ENCODE data around the gene NDUFB5.
A peak's percentile ranks its signal among the peaks of the same experiment; 100 is the strongest.
"Not testable (repeated sequence)": the region's sequence is repeated elsewhere in the genome, so short reads cannot be mapped to it uniquely, and the experiment has no call there.

Gene NDUFB5

DNA sequence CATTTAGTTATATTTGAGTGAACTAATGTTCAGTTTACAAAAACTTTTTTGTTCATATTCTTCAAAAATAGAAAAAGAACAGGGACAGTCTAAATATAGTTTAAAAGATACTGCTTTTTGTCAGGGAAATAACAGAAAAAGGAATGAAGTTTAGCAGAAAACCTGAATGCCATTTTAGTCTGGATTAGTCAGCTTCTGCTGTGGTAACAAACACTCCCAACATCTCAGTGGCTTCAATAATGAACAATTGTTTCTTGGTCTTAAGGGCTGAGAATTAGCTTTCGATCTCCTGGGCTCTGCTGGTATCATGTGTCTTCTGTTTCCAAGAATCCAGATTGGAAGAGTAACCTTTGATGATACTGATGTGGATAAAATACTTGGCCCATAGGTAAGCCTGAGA, 35.9 kb downstream of the NDUFB5 start:
- DNase-seq = no peak

DNA sequence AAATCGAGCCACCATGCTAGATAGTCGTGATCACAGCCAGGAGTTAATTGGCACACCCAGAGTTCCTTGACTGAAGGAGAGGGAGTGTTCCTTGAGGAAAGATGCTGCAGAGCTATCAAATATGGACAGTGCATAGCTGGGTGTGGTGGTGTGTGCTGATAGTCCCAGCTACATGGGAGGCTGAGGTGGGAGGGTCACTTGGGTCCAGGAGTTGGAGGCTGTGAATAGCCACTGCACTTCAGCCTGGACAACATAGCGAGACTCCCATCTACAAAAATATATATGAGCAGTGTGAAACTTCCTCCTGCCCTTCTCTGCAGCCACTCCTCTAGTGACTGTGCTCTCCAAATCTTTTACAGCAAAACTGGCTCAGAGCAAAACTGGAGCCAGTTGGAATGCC, 38.3 kb downstream of the NDUFB5 start:
- no peak for DNase-seq

DNA sequence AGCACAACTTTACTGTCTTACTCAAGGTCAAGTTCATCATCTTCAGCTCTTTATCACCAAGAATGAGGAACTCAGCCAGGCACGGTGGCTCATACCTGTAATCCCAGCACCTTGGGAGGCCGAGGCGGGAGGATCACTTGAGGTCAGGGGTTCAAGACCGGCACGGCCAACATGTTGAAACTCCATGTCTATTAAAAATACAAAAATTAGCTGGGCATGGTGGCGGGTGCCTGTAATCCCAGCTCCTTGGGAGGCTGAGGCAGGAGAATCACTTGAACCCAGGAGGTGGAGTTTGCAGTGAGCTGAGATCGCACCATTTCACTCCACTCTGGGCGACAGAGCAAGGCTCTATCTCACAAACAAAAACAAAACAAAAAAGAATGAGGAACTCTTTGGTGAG, 39.2 kb downstream of the NDUFB5 start:
- DNase-seq = not testable (repeated sequence)

DNA sequence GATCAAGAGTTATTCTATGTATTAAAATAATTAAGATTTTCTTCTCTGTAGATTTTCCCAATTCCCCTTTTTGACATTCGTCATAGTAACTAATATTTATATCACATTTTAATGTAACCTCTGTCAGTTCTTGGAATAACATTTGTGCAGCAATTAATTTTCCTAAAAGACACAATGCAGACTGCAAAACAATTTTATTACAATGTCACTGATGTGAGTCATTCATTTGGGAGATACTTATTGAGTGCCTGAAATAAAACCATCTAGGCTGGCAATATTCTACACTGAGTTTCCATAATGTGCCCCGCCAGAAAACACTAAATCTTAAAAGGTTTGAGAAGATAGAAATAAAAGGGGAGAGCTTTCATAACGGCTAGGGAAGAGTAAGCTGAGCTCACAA, 41.6 kb downstream of the NDUFB5 start:
- DNase-seq = no peak

DNA sequence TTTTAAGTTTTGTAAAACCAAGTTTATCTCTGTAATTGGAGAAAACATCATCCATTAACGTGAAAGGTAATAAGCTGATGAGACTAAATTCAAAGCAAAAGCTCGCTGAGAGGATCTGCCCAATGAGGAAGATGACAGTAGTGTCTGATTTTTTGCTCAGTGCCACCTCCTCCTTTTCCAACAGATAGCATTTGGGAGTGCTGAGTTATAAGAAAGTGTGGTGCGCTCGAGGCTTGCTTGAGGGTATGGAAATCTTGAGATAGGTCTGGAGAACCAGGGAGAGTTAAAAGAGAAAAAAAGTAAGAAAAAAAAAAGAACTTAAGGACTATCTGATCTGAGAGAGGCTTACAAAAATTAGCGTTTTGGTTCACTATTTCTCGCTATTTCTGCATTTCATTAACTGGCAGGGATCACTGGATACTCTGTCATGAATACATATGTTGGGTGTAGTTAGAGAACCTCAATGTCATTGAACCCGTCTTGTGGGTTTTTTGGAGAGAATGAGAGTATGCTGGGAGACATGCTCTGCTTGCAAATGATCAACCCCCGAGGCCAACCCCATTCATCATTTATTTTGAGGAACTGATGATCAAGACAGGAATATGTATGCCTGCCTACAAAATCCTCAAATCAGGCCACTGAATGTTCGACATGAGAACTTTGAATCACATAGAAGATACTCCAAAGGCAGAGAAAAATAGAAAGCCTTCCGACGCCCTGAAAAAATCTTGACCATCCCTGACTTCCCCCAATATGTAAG, 47.3 kb downstream of the NDUFB5 start:
- no peak for DNase-seq

DNA sequence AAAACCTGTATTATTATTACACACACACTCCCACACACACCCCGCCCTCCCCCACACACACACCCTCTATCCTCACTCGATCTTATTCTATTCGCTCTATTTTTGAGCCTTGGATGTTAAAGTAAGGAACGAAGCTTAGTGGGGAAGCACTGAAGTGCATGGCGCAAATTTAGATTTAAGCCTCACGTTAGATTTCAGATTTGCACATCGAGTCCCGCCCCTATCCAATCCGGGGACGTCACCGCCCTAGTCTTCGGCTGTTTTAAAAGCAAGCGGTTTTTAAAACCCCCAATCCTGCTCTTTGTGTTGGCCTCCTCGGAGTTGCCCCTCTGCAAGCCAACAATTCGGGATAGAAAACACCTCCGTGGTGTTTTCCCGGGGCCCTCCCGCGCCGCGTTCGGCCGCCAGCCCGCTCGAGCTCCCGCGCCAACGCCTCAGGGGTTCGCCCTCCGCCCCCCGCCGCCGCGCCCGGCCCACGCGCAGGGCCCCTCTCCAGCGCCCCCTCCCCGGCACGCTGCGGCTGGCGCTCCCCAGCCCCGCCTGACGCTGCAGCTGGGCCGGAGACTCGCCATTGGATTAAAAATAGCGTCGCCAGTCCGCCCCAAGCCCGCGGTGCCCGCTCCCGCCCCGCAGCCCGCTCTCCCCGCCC, 48.0 kb downstream of the NDUFB5 start, which contains the start of gene USP13:
TSS of gene USP13 (plus strand) at position 594 of the 649 bp plus-strand sequence. CDS start 186 bp downstream, outside the sequence.
- peak; percentile 46 for DNase-seq

DNA sequence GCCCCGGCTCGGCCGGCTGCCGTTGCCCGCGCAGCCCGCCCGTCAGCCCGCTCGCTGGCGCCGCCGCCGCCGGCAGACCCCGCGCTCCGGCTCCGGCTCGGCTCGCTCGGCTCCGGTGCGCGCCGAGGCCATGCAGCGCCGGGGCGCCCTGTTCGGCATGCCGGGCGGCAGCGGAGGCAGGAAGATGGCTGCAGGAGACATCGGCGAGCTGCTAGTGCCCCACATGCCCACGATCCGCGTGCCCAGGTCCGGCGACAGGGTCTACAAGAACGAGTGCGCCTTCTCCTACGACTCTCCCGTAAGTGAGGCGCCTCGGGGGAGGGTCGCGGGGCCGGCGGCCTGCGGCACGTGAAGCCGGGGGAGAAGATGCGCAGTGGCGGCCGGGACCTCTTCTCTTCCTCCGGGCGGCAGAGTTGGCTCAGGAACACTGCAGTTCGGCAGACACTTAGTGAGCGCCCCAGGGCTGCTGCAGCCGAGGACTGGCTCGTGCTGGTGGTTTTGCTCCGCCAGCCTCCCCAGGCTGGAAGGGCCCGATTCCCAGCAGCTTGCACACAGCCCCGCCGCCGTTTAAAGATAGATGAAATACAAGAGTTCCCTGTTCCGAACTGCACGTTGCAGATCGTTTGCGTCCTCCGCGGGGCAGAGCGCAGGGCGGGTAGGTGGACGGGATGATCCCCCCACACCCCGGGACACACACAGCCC, 48.7 kb downstream of the NDUFB5 start:
- DNase-seq = peak; percentile 24 to 73

DNA sequence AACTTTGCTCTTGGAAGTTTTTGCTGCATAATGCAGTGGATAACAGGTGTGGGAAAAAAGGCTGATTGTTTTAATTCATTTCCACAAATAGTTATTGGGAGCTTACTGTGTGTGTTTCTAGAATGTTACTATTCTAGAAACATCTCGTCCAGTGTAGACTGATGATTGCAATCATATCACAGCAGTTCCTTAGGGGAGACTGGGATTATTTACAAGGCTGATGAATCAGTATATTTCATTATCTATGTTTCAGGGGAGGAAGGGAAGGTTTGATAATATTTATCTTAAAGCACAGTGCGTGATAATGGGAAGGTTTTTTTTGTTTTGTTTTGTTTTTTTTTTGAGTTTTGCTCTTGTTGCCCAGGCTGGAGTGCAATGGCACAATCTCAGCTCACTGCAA, 50.6 kb downstream of the NDUFB5 start:
- DNase-seq = no peak

DNA sequence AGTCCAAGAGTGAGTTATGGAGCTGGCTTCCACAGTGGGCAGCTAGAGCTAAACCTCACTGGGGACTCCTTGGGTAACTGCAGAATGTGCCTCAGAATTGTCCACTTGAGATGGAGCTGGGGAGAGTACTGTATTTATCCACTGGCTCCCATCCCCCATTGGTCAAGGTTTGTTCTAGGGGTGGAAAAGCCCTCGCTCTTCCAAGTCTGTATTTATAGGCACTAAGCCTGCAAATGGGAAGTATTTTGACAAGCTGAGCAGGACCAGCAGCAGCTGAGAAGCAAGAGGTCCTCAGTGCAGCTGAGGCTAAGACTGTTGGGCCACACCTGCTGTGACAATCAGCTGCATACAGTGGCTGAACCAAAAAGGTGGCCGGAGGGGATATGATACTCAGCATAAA, 54.0 kb downstream of the NDUFB5 start:
- no peak for DNase-seq

DNA sequence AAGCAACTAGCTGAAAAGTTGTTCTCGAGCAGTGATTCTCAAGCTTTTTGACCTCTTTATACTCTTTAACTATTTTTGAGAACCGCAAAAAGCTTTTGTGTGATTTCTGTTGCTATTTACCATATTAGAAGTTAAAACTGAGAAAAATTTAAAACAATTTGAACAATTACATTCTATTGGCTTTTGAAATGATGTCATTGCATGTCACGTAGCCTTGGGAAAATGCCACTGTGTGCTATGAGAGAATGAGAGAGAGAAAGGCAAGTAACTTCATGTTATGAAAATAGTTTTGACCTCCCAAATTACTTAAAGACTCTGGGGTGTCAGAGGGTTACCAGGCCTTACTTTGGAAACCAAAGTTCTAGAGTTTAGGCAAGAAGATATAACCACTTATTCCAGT, 56.3 kb downstream of the NDUFB5 start:
- no peak for DNase-seq

DNA sequence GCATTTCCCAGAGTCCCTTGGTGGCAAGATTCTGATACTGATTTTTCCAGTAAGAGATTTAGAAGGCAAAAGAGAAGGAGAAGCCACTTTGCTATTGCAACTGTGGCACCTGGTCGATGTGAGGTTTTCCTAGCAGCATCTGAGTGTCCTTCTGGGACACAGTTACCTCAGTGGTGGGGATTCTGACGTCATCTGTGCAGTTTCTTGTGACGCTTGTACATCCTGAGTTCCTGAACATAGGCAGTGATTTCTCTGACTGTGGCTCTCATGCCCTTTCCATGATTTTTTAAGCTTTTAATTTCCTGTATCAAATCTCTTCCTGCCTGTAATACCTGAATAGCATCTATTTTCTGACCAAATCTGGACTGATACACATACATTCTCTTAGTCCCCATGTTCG, 57.2 kb downstream of the NDUFB5 start:
- no peak for DNase-seq

DNA sequence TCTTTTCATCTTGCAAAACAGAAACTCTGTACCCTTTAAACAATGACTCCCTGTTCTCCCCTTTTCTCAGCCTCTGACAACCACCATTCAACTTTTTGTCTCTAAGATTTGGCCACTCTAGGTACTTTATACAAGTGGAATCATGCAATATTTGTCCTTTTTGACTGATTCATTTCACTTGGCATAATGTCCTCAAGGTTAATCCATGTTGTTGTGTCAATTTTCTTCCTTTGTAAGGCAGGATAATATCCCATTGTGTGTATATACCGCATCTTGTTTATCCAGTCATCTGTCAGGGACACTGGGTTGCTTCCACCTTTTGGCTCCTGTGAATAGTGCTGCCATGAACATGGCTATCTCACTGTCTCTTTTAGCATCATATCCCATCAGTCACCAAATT, 58.5 kb downstream of the NDUFB5 start:
- DNase-seq = no peak

DNA sequence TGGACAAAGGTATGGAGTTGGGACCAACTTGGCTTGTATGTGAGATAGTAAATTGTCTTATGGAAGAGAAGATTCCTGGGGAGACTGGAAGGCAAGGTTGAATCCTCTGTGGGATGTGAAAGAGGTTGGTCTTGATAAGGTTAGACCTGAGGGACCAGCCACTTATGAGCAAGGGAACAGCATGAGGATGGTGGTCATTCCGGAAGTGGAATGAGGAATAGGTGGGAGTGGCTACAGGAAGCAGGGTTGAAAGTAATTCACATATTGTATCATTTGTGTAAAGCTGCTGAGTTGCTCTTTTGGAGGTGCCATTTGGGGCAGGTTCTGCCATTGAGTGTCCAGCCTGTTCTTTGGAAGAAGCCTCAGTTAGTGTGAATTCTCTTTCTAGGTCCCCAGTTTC, 61.4 kb downstream of the NDUFB5 start:
- DNase-seq = no peak

DNA sequence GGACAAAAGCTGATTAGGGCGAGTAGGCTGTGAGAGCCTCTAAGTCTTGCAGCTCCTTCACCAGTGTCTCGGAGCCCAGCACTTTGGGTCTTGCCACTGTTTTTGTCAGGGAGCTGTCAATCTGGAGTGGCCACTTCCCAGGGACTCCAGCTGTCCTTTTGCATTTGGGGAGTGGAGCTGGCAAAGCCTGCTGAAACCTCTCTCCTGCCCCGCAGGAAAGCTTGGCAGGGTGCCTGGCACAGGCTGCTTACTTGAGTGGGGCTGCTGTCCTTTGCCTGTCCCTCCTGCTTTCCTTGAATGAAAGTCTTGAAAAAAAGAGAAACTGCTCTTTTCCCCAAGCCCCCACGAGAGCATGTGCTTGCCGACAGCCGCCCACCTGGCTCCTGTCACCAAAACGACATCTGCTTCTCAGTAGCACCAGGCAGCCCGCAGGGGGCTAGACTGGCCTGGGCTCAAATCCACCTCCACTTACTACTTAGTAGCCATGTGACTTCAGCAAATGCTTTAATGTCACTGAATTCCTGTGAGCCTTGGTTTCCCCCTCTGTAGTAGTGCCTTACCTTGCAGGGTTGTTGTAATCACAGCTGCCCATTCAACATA, 61.9 kb downstream of the NDUFB5 start:
- DNase-seq = no peak

DNA sequence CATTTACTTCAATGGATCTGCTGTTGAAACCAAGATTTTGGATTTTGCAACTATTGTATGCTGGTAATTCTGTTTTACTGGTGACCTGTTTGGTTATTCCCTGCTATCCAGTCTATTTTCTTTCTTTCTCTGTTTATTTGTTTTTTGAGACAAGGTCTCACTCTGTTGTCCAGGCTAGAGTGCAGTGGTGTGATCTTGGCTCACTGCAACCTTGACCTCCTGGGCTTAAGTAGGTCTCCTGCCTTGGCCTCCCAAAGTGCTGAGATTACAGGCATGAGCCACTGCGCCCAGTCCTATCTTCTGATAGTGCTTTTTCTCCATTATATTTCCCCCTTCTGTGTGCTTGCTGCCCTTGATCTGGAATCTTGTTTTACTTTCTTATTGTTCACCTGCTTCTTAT, 63.8 kb downstream of the NDUFB5 start:
- DNase-seq = no peak

DNA sequence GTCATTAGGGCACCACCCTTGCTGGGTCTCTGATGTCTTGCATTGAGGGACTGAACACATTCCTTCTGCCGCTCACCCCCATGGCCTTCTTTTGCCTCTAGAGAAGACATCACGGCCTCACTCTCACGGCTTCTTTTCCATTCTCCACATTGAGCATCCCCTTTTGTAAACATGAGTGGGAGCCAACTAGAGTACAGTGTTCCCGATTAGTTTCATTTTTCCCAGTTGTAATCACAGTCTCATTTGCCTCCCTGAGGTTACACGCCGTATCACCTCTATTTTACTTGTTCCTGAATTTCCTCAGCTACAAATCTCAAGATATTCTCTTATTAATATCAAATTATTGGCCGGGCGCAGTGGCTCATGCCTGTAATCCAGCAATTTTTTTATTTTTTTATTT, 65.7 kb downstream of the NDUFB5 start:
- no peak for DNase-seq

DNA sequence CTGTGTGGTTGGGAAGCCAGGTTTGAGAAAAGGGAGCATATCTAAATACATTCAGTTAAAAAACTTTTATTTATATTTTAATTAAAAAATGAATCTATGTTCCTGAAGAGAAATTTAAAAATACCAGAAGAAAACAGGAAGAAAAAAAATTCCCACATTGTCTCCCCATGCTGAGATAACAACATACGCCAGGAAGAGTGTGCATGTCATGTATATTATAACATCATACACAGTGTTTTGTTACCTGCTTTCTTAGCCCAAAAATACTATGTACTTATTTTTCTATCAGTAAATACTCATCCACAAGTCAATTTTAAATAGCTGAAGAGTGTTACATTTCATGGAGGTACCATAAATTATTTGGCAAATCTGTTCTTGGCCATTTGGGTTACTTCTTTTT, 66.7 kb downstream of the NDUFB5 start:
- no peak for DNase-seq

DNA sequence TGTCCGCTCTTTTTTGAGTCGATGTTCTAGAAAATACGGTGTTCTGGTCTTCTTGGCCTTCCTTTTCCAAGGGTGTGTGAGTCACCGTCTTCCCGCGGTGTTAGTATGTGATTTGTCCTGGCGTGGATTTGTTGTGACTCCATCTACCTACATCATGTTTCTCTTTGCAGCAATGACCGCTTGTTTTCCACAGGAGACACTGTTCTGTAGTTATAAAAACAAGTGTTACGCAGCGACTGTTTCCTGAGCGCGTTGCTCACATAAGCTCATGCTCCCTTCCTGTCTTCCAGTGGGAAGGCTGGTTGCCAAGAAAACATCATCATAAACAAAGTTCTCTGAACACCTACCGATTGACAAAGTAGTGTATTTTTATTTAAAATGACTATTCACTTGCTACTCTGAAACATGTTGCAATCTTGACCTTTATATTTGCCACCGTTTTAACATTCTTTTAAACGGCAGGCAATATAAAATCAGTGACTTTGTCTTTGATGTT, 67.2 kb downstream of the NDUFB5 start:
- no peak for DNase-seq

DNA sequence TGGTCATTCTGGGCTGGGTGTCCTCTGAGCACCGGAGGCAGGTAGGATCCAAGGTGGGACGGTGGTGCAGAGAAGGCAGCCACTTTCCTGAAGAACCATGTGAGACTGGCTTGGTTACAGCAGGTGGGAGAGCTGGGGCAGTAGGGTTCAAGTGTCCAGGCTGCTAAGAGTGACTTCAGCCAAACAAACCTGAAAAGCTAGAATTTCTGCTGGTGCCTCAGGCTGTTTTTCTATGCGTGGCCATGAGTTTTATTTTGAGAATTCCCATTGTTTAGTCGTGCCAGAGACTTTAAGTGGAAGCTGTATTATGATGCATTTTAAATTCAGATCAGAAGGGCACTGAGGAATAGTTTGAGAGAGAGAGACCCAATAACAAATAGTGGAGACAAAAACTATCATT, 68.3 kb downstream of the NDUFB5 start:
- DNase-seq = no peak

DNA sequence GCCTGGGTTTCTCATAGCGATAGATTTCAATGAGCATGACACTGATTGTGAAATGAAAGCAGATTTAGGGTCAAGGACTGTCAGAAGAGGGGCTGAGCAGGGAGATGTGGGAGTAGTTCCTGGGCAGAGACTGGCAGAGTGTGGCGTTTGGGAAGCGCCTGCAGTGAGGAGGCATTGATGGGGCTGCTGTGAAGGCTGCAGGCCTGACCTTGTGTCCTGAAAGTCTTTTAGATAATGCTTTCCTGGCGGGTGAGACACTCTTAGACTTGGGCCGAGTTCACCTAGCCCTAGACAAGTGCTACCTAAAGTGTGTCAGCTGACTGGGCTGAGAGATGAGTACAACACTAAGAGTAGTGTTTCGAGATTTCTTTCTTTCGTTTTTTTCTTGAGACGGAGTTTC, 68.9 kb downstream of the NDUFB5 start:
- no peak for DNase-seq

DNA sequence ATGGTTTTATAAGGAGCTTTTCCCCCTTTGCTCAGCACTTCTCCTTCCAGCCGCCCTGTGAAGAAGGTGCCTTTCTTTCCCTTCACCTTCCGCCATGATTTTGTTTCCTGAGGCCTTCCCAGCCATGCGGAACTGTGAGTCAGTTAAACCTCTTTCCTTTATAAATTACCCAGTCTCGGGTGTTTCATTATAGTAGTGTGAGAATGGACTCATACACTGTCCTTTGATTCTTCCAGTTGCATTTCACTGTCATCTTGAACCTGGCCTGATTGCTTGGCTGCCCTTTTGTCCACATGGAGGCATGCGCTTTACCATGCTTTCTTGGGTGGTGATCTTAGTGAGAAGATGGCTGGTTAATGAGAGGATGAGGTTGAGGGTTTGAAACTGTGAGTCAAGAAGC, 71.5 kb downstream of the NDUFB5 start:
- DNase-seq = no peak

All from bone marrow (tissue), 2 donors.